ENCODE results near the gene WDR45B. TPM values are rescaled to one million over a fixed set of nuclear protein-coding genes. Genes with fewer than 3 reads are reported as not detected.

The WDR45B gene
- total RNA-seq, 2 donors from 2014 or later: 67.1 to 77.9 TPM

GRCh38 chr17:82679586-82680465 lies 31.6 kb upstream of the WDR45B start:
- peak; percentile 73 to 77 for DNase-seq

GRCh38 chr17:82678265-82678891 lies 30.1 kb upstream of the WDR45B start:
- intact Hi-C loops (cut with DNase I, micrococcal nuclease): no loop called here
- no peak for DNase-seq
- no peak for ATAC-seq

More at GRCh38 chr17:82679586-82680465, 31.6 kb upstream of the WDR45B start:
- intact Hi-C loops (cut with DNase I, micrococcal nuclease): no loop called here
- ATAC-seq: peak; percentile 59

GRCh38 chr17:82677353-82677925 lies 29.2 kb upstream of the WDR45B start:
- intact Hi-C loops (cut with DNase I, micrococcal nuclease): no loop called here
- ATAC-seq (no peak), DNase-seq (no peak)

GRCh38 chr17:82675476-82676245 lies 27.4 kb upstream of the WDR45B start:
- intact Hi-C loops (cut with DNase I, micrococcal nuclease): no loop called here
- DNase-seq (no peak), ATAC-seq (no peak)

- intact Hi-C loops (cut with DNase I, micrococcal nuclease): no loop called here
- DNase-seq (peak in 1 of 2 donors; percentile 50), ATAC-seq (peak; percentile 50)
These were observed 26.6 kb upstream of the WDR45B start for GRCh38 chr17:82674656-82675475.

GRCh38 chr17:82670661-82671450 lies 22.6 kb upstream of the WDR45B start:
- intact Hi-C loops (cut with DNase I, micrococcal nuclease): no loop called here
- DNase-seq: no peak
- ATAC-seq: peak; percentile 1

GRCh38 chr17:82668631-82669099 lies 20.4 kb upstream of the WDR45B start:
- intact Hi-C loops (cut with DNase I, micrococcal nuclease): loop anchor here in 1 of 2 donors (10.0 kb wide), 1 partner anchor 96 kb away; no protein-coding TSS in a partner anchor

GRCh38 chr17:82668024-82668630 lies 19.9 kb upstream of the WDR45B start:
- ATAC-seq (peak; percentile 16), DNase-seq (no peak)
- intact Hi-C loops (cut with DNase I, micrococcal nuclease): loop anchor here in 1 of 2 donors (10.0 kb wide), 1 partner anchor 97 kb away; no protein-coding TSS in a partner anchor

More at GRCh38 chr17:82668631-82669099, 20.4 kb upstream of the WDR45B start:
- DNase-seq (peak; percentile 69 to 80), ATAC-seq (peak; percentile 94)

GRCh38 chr17:82667668-82668000 lies 19.4 kb upstream of the WDR45B start:
- intact Hi-C loops (cut with DNase I, micrococcal nuclease): loop anchor here in 1 of 2 donors (10.0 kb wide), 1 partner anchor 97 kb away; no protein-coding TSS in a partner anchor
- ATAC-seq (no peak), DNase-seq (no peak)

GRCh38 chr17:82666931-82667667 lies 18.9 kb upstream of the WDR45B start:
- DNase-seq: no peak
- ATAC-seq: no peak
- intact Hi-C loops (cut with DNase I, micrococcal nuclease): loop anchor here in 1 of 2 donors (10.0 kb wide), 1 partner anchor 98 kb away; no protein-coding TSS in a partner anchor

GRCh38 chr17:82665891-82666290 lies 17.6 kb upstream of the WDR45B start:
- no peak for ATAC-seq
- intact Hi-C loops (cut with DNase I, micrococcal nuclease): loop anchor here in 1 of 2 donors (10.0 kb wide), 1 partner anchor 99 kb away; no protein-coding TSS in a partner anchor
- DNase-seq: no peak

GRCh38 chr17:82665217-82665616 lies 17.0 kb upstream of the WDR45B start:
- DNase-seq (no peak), ATAC-seq (no peak)
- intact Hi-C loops (cut with DNase I, micrococcal nuclease): loop anchor here in 1 of 2 donors (10.0 kb wide), 1 partner anchor 100 kb away; no protein-coding TSS in a partner anchor

- intact Hi-C loops (cut with DNase I, micrococcal nuclease): loop anchor here in 1 of 2 donors (10.0 kb wide), 1 partner anchor 100 kb away; no protein-coding TSS in a partner anchor
- ATAC-seq (no peak), DNase-seq (no peak)
These were observed 16.5 kb upstream of the WDR45B start for GRCh38 chr17:82664701-82665182.

- DNase-seq (no peak), ATAC-seq (no peak)
- intact Hi-C loops (cut with DNase I, micrococcal nuclease): loop anchor here in 1 of 2 donors (10.0 kb wide), 1 partner anchor 101 kb away; no protein-coding TSS in a partner anchor
These were observed 16.0 kb upstream of the WDR45B start for GRCh38 chr17:82664276-82664575.

GRCh38 chr17:82663381-82664275 lies 15.4 kb upstream of the WDR45B start:
- intact Hi-C loops (cut with DNase I, micrococcal nuclease): loop anchor here in 1 of 2 donors (10.0 kb wide), 1 partner anchor 101 kb away; no protein-coding TSS in a partner anchor
- no peak for ATAC-seq
- no peak for DNase-seq

Data from left colon (tissue), 2 donors.